Measurements from ENCODE around the gene PLCL1.

DNA sequence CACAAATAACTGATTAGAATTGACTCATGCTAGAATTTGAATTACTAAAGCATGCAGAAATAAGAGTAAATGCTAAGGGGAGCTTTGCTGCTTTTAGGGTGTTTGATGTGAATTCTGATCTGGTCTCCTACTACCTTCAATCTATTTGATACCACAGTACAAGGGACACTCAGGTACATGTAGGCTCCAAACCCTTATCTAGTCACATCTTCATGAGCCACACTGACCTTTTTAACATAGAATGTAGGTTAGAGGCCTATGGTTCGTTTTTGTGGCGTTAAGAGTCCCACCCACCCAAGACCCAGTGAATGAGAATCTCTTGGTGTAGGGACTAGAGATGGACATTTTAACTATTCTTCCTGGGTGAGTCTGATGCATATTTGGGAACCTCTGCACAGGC lies 65.7 kb downstream of the PLCL1 start:
- no peak for TF ChIP-seq POLR2AphosphoS5 (IDR thresholded peaks at IDR 0.05; ENCODE audit: insufficient read depth, low read depth, low read length)
- TF ChIP-seq, protein P1, sequence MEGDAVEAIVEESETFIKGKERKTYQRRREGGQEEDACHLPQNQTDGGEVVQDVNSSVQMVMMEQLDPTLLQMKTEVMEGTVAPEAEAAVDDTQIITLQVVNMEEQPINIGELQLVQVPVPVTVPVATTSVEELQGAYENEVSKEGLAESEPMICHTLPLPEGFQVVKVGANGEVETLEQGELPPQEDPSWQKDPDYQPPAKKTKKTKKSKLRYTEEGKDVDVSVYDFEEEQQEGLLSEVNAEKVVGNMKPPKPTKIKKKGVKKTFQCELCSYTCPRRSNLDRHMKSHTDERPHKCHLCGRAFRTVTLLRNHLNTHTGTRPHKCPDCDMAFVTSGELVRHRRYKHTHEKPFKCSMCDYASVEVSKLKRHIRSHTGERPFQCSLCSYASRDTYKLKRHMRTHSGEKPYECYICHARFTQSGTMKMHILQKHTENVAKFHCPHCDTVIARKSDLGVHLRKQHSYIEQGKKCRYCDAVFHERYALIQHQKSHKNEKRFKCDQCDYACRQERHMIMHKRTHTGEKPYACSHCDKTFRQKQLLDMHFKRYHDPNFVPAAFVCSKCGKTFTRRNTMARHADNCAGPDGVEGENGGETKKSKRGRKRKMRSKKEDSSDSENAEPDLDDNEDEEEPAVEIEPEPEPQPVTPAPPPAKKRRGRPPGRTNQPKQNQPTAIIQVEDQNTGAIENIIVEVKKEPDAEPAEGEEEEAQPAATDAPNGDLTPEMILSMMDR (IDR thresholded peaks at IDR 0.05; ENCODE audit: extremely low read depth in 1 of 2, insufficient read depth in 1 of 2, low read depth in 1 of 2, low read length in 2 of 2) = no peak
- TF ChIP-seq EZH2 (IDR thresholded peaks at IDR 0.05; ENCODE audit: borderline replicate concordance, low read depth, low read length, severe bottlenecking) = no peak
